Neural progenitor cell (in vitro differentiated cells): ENCODE data around the gene RORC. TPM values are rescaled to one million over a fixed set of nuclear protein-coding genes. Genes with fewer than 3 reads are reported as not detected.

Source experiments
- DNase-seq: peaks from one replicate; pipeline ENCODE4 v3.0.0-alpha.2; 2016; ENCODE audit warnings: low spot score
- H2AFZ ChIP-seq: fragments of 200-600 bp; sonication (generic); replicated peaks from 2 replicates; pipeline ENCODE4 v1.6.1; 2016; ENCODE audit warnings: antibody characterized with exemption
- H3F3A ChIP-seq: fragments of 200-600 bp; sonication (generic); 2 replicates; pipeline ENCODE4 v1.6.1; 2016; ENCODE audit warnings: antibody characterized with exemption, low read depth
- H3K27ac ChIP-seq: fragments of 200-600 bp; sonication (generic); 2 replicates; pipeline ENCODE4 v1.5.1; 2016; ENCODE audit warnings: mild to moderate bottlenecking
- H3K27me3 ChIP-seq: fragments of 200-600 bp; sonication (generic); 2 replicates; pipeline ENCODE4 v1.6.1; 2016; ENCODE audit warnings: mild to moderate bottlenecking, moderate library complexity
- H3K36me3 ChIP-seq: fragments of 200-600 bp; sonication (generic); 2 replicates; pipeline ENCODE4 v1.5.1; 2016
- H3K4me1 ChIP-seq: fragments of 200-600 bp; sonication (generic); 2 replicates; pipeline ENCODE4 v1.6.1; 2016; ENCODE audit warnings: mixed run types
- H3K4me2 ChIP-seq: fragments of 200-600 bp; sonication (generic); 2 replicates; pipeline ENCODE4 v1.6.1; 2016
- H3K4me3 ChIP-seq: fragments of 200-600 bp; sonication (generic); 2 replicates; pipeline ENCODE4 v1.5.1; 2016
- H3K79me2 ChIP-seq: fragments of 200-600 bp; sonication (generic); 2 replicates; pipeline ENCODE4 v1.6.1; 2016; ENCODE audit warnings: low read depth
- H3K9ac ChIP-seq: fragments of 200-600 bp; sonication (generic); 2 replicates; pipeline ENCODE4 v1.6.1; 2016
- H3K9me3 ChIP-seq: fragments of 200-600 bp; sonication (generic); 2 replicates; pipeline ENCODE4 v1.5.1; 2016; ENCODE audit warnings: low read depth
- H4K20me1 ChIP-seq: fragments of 200-600 bp; sonication (generic); 2 replicates; pipeline ENCODE4 v1.6.1; 2016; ENCODE audit warnings: low read depth
- H3K27ac Mint-ChIP-seq: 3 replicates; pipeline ENCODE4 v1.8.0; 2021; ENCODE audit warnings: mixed read lengths
- H3K27me3 Mint-ChIP-seq: 2 replicates; pipeline ENCODE4 v1.8.0; 2022; ENCODE audit warnings: low read depth, mild to moderate bottlenecking, inconsistent platforms, moderate library complexity, mixed read lengths; ENCODE audit not compliant: insufficient read depth
- H3K36me3 Mint-ChIP-seq: 3 replicates; pipeline ENCODE4 v1.8.0; 2021; ENCODE audit warnings: mixed read lengths
- H3K4me1 Mint-ChIP-seq: 3 replicates; pipeline ENCODE4 v1.8.0; 2021; ENCODE audit warnings: mixed read lengths
- H3K4me3 Mint-ChIP-seq: 3 replicates; pipeline ENCODE4 v1.8.0; 2021; ENCODE audit warnings: mild to moderate bottlenecking, moderate library complexity, mixed read lengths
- H3K9me3 Mint-ChIP-seq: 3 replicates; pipeline ENCODE4 v1.8.0; 2020; ENCODE audit warnings: mixed read lengths
- CTCF ChIP-seq: fragments of 200-600 bp; sonication (generic); IDR thresholded peaks from 2 replicates; pipeline ENCODE4 v1.5.1; 2017; ENCODE audit warnings: antibody characterized with exemption, mild to moderate bottlenecking
- EZH2 ChIP-seq: fragments of 200-600 bp; sonication (generic); IDR thresholded peaks from 2 replicates; pipeline ENCODE4 v1.6.1; 2017; ENCODE audit warnings: antibody characterized with exemption, mild to moderate bottlenecking, moderate library complexity
- EZH2phosphoT487 ChIP-seq: fragments of 200-600 bp; sonication (generic); IDR thresholded peaks from 2 replicates; pipeline ENCODE4 v1.6.1; 2017; ENCODE audit warnings: antibody characterized with exemption
- total RNA-seq: library from RNA; depleted of rRNA; stranded (reverse); fragments of >200 nt; gene quantifications from 2 replicates; pipeline ENCODE4 v1.2.3, GENCODE V29; 2015; ENCODE audit warnings: low replicate concordance

RORC gene
- total RNA-seq, 1 donor from 2014 or later, result not detected

- H3F3A ChIP-seq, result no peaks in the 10 kb centered on the region
- no peak overlapping the region for H3K9ac ChIP-seq
- Mint-ChIP-seq H3K4me1 (peaks cover 2% of the 10 kb centered on the region), H3K27ac (no peak overlapping the region), H3K36me3 (no peaks in the 10 kb centered on the region), H3K27me3 (peaks cover 14% of the 10 kb centered on the region), H3K9me3 (peaks cover 2% of the 10 kb centered on the region), H3K4me3 (no peak overlapping the region)
- no peaks in the 10 kb centered on the region for H4K20me1 ChIP-seq
- H3K27ac ChIP-seq, result no peak overlapping the region
- TF ChIP-seq EZH2, result no peak
- TF ChIP-seq CTCF, result no peak
- no peak for TF ChIP-seq EZH2phosphoT487
- no peaks in the 10 kb centered on the region for H3K4me1 ChIP-seq
- no peak overlapping the region for H2AFZ ChIP-seq
- no peak overlapping the region for H3K4me2 ChIP-seq
- no peaks in the 10 kb centered on the region for H3K27me3 ChIP-seq
- H3K9me3 ChIP-seq, result no peaks in the 10 kb centered on the region
- H3K79me2 ChIP-seq, result no peaks in the 10 kb centered on the region
- no peak overlapping the region for H3K4me3 ChIP-seq
- no peak for DNase-seq
- no peaks in the 10 kb centered on the region for H3K36me3 ChIP-seq
Measured at GRCh38 chr1:151819976-151820623, 11.5 kb downstream of the RORC start.

GRCh38 chr1:151819227-151819835 is 12.3 kb downstream of the RORC start:
- no peaks in the 10 kb centered on the region for H3K9me3 ChIP-seq
- TF ChIP-seq CTCF (no peak), EZH2 (no peak), EZH2phosphoT487 (no peak)
- no peak for DNase-seq
- H3K4me2 ChIP-seq, result no peak overlapping the region
- no peaks in the 10 kb centered on the region for H3K27me3 ChIP-seq
- no peaks in the 10 kb centered on the region for H3K4me1 ChIP-seq
- no peaks in the 10 kb centered on the region for H4K20me1 ChIP-seq
- no peak overlapping the region for H3K4me3 ChIP-seq
- Mint-ChIP-seq H3K27ac (no peak overlapping the region), H3K9me3 (peaks cover 2% of the 10 kb centered on the region), H3K4me3 (no peak overlapping the region), H3K27me3 (peaks cover 10% of the 10 kb centered on the region), H3K4me1 (peaks cover 2% of the 10 kb centered on the region), H3K36me3 (no peaks in the 10 kb centered on the region)
- no peak overlapping the region for H3K9ac ChIP-seq
- H2AFZ ChIP-seq, result no peak overlapping the region
- H3K27ac ChIP-seq, result no peak overlapping the region
- no peaks in the 10 kb centered on the region for H3F3A ChIP-seq
- H3K79me2 ChIP-seq, result no peaks in the 10 kb centered on the region
- no peaks in the 10 kb centered on the region for H3K36me3 ChIP-seq

- Histone ChIP-seq H3K4me1 (no peaks in the 10 kb centered on the region), H3K79me2 (no peaks in the 10 kb centered on the region), H3K9ac (no peak overlapping the region), H3K4me2 (no peak overlapping the region), H3K4me3 (no peak overlapping the region), H3F3A (no peaks in the 10 kb centered on the region), H3K27me3 (no peaks in the 10 kb centered on the region), H2AFZ (no peak overlapping the region), H3K9me3 (no peaks in the 10 kb centered on the region), H3K27ac (no peak overlapping the region), H3K36me3 (no peaks in the 10 kb centered on the region), H4K20me1 (no peaks in the 10 kb centered on the region)
- TF ChIP-seq CTCF (no peak), EZH2 (no peak), EZH2phosphoT487 (no peak)
- Mint-ChIP-seq H3K4me3 (no peak overlapping the region), H3K9me3 (peaks cover 2% of the 10 kb centered on the region), H3K36me3 (no peaks in the 10 kb centered on the region), H3K27ac (no peak overlapping the region), H3K27me3 (peaks cover 10% of the 10 kb centered on the region), H3K4me1 (peaks cover 2% of the 10 kb centered on the region)
- DNase-seq, result no peak
Measured at GRCh38 chr1:151817353-151817730, 14.3 kb downstream of the RORC start.
